GM19099 (cell line): ENCODE data around the gene SYNPO2.

Experiments
- POLR2A ChIP-seq: IDR thresholded peaks from 3 replicates; pipeline ENCODE4 v1.6.1; 2011; ENCODE audit warnings: low read depth; ENCODE audit not compliant: insufficient read length; ENCODE audit errors: extremely low read depth

SYNPO2 gene

GRCh38 chr4:119039160-119039559 is 150.5 kb downstream of the SYNPO2 start:
- no peak for TF ChIP-seq POLR2A

DNA sequence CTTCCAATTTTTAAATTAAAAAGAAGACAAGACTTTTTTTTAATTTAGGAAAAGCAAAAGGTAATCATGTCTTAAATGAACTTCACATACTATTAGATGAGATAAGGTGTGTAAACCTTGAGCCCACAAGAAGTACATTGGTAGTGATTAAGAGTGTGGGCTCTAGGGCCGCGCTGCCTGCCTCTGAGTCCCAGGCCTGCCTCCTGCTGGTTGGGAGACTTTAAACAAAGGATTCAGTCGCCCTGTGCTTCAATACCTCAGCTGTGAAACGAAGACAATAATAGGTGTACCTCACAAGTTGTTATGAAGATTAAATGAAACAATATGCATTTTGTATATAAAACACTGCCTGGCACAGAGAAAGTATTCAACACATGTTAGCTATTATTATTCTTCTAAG is 151.1 kb downstream of the SYNPO2 start:
- TF ChIP-seq POLR2A: no peak

- no peak for TF ChIP-seq POLR2A
Observed at GRCh38 chr4:119040261-119040660, 151.6 kb downstream of the SYNPO2 start.

- no peak for TF ChIP-seq POLR2A
Observed at GRCh38 chr4:119040694-119041185, 152.1 kb downstream of the SYNPO2 start.

GRCh38 chr4:119041396-119041795 is 152.7 kb downstream of the SYNPO2 start:
- TF ChIP-seq POLR2A: no peak

GRCh38 chr4:119041951-119042560 is 153.4 kb downstream of the SYNPO2 start:
- no peak for TF ChIP-seq POLR2A

- TF ChIP-seq POLR2A: no peak
Observed at GRCh38 chr4:119046263-119046662, 157.6 kb downstream of the SYNPO2 start.

DNA sequence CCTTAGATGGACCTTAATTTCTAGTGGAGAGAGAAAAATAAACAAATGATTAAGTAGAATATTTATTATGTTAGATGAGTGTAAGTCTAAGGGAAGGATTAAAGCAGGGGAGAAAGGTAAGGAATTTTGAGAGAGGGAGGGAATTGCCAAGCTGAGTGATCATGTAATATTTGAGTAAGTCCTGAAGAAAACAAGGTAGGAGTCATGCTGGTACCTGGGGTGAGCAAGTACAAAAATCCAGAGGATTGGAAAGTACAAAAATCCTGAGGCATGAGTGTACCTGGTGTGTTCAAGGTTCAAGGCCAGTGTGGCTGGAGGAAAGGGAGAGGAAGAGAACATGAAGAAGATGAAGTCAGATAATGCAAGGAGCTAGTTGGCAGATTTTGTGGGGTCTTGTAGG is 159.8 kb downstream of the SYNPO2 start:
- no peak for TF ChIP-seq POLR2A

- TF ChIP-seq POLR2A: no peak
Observed at GRCh38 chr4:119049342-119049741, 160.7 kb downstream of the SYNPO2 start.

DNA sequence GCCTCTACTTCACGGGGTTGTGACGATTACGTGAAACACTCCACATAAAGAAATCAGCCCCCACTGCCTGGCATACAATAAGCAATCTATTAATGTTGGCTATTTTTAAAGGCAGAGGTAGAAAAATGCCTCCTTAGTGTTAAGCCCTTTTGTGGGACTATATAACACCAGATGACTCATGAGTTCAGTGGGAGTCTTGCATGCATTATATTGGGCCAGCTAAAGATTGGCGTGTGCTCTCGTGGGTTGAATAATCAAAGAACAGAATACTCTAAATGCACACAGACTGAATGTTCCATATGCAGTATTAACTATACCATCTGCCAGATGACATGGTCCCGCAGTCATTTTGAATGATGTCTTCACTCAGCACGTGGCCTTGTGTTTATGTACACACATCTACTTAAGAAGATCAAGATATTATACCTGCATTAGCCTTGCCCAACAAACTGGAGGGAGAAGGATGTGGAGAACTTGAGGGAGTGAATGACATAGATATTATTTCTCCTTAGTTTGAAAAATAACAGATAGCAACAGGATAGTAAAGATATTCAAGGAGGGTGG is 162.0 kb downstream of the SYNPO2 start:
- no peak for TF ChIP-seq POLR2A

DNA sequence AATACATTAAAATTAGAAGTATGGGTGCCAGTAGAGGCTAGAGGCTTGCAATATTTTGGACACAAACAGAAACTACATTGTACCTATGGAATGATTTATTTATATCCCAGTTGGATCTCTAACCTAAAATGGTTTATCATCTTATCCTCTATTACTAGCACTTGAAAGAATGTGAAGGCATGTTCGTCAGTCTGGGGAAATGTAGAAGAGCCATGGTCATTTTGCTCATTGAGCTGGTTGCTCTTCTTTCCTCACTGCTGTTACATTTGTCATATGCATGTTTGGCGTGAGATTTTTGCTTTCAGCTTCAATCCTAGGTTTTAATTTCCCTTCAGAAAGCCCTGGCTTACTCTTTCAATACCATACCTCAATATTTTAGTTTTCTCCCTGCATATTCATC is 164.6 kb downstream of the SYNPO2 start:
- TF ChIP-seq POLR2A: no peak

- no peak for TF ChIP-seq POLR2A
Observed at GRCh38 chr4:119053997-119054396, 165.3 kb downstream of the SYNPO2 start.

DNA sequence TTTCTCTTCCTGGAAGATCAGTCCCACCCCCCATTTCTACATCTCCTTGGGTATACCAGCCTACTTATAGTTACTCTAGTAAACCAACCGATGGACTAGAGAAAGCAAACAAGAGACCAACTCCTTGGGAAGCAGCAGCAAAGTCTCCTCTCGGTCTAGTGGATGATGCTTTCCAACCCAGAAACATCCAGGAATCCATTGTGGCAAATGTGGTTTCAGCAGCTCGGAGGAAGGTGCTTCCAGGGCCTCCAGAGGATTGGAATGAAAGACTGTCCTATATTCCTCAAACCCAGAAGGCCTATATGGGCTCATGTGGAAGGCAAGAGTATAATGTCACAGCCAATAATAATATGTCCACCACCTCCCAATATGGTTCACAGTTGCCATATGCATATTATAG is 168.8 kb downstream of the SYNPO2 start:
- no peak for TF ChIP-seq POLR2A

DNA sequence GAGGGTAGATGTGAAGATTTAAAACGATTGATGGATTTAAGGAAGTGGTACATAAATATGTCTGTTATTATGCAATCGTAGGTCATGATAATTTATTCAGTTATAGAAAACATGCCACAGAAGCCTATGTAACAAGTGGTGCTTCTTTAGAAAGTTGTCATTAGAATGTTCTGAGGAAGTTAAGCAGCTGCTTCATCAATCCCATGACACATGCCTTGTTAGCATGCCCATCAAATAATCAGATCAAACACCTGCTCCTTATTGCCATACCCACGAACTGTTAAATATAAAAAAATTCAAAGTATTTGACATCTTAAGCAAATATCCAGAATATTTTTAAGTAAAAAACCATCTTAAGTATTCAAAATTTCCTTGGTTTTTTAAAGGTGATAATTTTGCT is 170.6 kb downstream of the SYNPO2 start:
- TF ChIP-seq POLR2A: no peak

- no peak for TF ChIP-seq POLR2A
Observed at GRCh38 chr4:119068529-119068962, 179.9 kb downstream of the SYNPO2 start.

- no peak for TF ChIP-seq POLR2A
Observed at GRCh38 chr4:119070301-119070700, 181.6 kb downstream of the SYNPO2 start.
